HepG2 (cell line): ENCODE measurements around the gene SEMA3F. TPM values are rescaled to one million over a fixed set of nuclear protein-coding genes. Genes with fewer than 3 reads are reported as not detected.
A peak's percentile ranks its signal among the peaks of the same experiment; 100 is the strongest.

Experiments
- BHLHE40 ChIP-seq: IDR thresholded peaks from 2 replicates; pipeline ENCODE4 v1.6.1; 2011; ENCODE audit warnings: low read length, improper control_type of control experiment
- CEBPZ ChIP-seq: IDR thresholded peaks from 2 replicates; pipeline ENCODE4 v1.6.1; 2012; ENCODE audit warnings: low read length, improper control_type of control experiment
- CSRNP1 ChIP-seq: sonication (generic); formaldehyde crosslinking; IDR thresholded peaks from 2 replicates; pipeline ENCODE4 v1.8.1; 2023; ENCODE audit warnings: mild to moderate bottlenecking, missing genetic modification reagents
- DNMT1 ChIP-seq: sonication (generic); formaldehyde crosslinking; IDR thresholded peaks from 2 replicates; pipeline ENCODE4 v1.5.1; 2020; ENCODE audit warnings: mild to moderate bottlenecking, missing genetic modification reagents
- HDAC2 ChIP-seq: sonication (generic); formaldehyde crosslinking; IDR thresholded peaks from 2 replicates; pipeline ENCODE4 v1.4.0; 2020; ENCODE audit warnings: missing genetic modification reagents
- HHEX ChIP-seq: IDR thresholded peaks from 2 replicates; pipeline ENCODE4 v1.6.1; 2016; ENCODE audit warnings: control low read depth
- IRF1 ChIP-seq: sonication (generic); formaldehyde crosslinking; IDR thresholded peaks from 2 replicates; pipeline ENCODE4 v1.4.0; 2020; ENCODE audit warnings: low read depth, mild to moderate bottlenecking, missing genetic modification reagents
- LCORL ChIP-seq, 2 experiments: fragments of 450-650 bp in 1 of 2; sonication (generic) in 1 of 2; formaldehyde crosslinking in 1 of 2; IDR thresholded peaks; 2 replicates each; pipeline versions ENCODE4 v1.5.0 to v1.6.1; 2017 to 2020; ENCODE audit warnings: antibody characterized with exemption in 1 of 2, missing genetic modification reagents in 1 of 2
- MAFK ChIP-seq, 2 experiments: IDR thresholded peaks in 1 of 2; conservative IDR thresholded peaks in 1 of 2; 2 replicates each; pipeline ENCODE4 v1.6.1; 2011; ENCODE audit warnings: improper control_type of control experiment in 2 of 2, low read length in 2 of 2
- NR0B2 ChIP-seq: sonication (generic); formaldehyde crosslinking; IDR thresholded peaks from 2 replicates; pipeline ENCODE4 v1.4.0; 2020; ENCODE audit warnings: mild to moderate bottlenecking, missing genetic modification reagents
- PAF1 ChIP-seq: IDR thresholded peaks from 2 replicates; pipeline ENCODE4 v1.6.1; 2016; ENCODE audit warnings: missing genetic modification reagents, missing compliant biosample characterization
- PCBP1 ChIP-seq: fragments of 200-400 bp; formaldehyde crosslinking; IDR thresholded peaks from 2 replicates; pipeline ENCODE4 v1.6.1; 2017; ENCODE audit warnings: mild to moderate bottlenecking, low read depth, low read length, borderline replicate concordance
- RBAK ChIP-seq: sonication (generic); formaldehyde crosslinking; IDR thresholded peaks from 2 replicates; pipeline ENCODE4 v1.5.1; 2020; ENCODE audit warnings: mild to moderate bottlenecking, missing genetic modification reagents
- RELA ChIP-seq: sonication (generic); formaldehyde crosslinking; IDR thresholded peaks from 2 replicates; pipeline ENCODE4 v1.4.0; 2020; ENCODE audit warnings: missing genetic modification reagents
- TAF15 ChIP-seq: fragments of 200-400 bp; formaldehyde crosslinking; IDR thresholded peaks from one replicate; pipeline ENCODE4 v1.6.1; 2018; ENCODE audit warnings: mild to moderate bottlenecking, low read depth, low read length; ENCODE audit not compliant: poor library complexity, severe bottlenecking
- TBL1XR1 ChIP-seq: fragments of 150-350 bp; IDR thresholded peaks from 2 replicates; pipeline ENCODE4 v1.6.1; 2014; ENCODE audit warnings: borderline replicate concordance, low read length; ENCODE audit not compliant: partially characterized antibody
- TEAD2 ChIP-seq: sonication (generic); formaldehyde crosslinking; IDR thresholded peaks from 2 replicates; pipeline ENCODE4 v1.9.0; 2021; ENCODE audit warnings: missing genetic modification reagents
- YY1 ChIP-seq: IDR thresholded peaks from 2 replicates; pipeline ENCODE4 v1.6.1; 2011; ENCODE audit warnings: low read length, low read depth, moderate library complexity, mild to moderate bottlenecking; ENCODE audit not compliant: insufficient read depth, insufficient replicate concordance
- ZNF253 ChIP-seq: sonication (generic); formaldehyde crosslinking; IDR thresholded peaks from 2 replicates; pipeline ENCODE4 v1.8.0; 2022; ENCODE audit warnings: mild to moderate bottlenecking, missing genetic modification reagents, borderline replicate concordance
- ZNF264 ChIP-seq: sonication (generic); formaldehyde crosslinking; IDR thresholded peaks from 2 replicates; pipeline ENCODE4 v1.4.0; 2020; ENCODE audit warnings: missing genetic modification reagents
- ZNF484 ChIP-seq: sonication (generic); formaldehyde crosslinking; IDR thresholded peaks from 2 replicates; pipeline ENCODE4 v1.5.1; 2020; ENCODE audit warnings: mild to moderate bottlenecking, low read depth, missing genetic modification reagents, borderline replicate concordance
- ZNF530 ChIP-seq: sonication (generic); formaldehyde crosslinking; IDR thresholded peaks from 2 replicates; pipeline ENCODE4 v1.5.0; 2020; ENCODE audit warnings: low read depth, mild to moderate bottlenecking, missing genetic modification reagents
- ZNF766 ChIP-seq: sonication (generic); formaldehyde crosslinking; IDR thresholded peaks from 2 replicates; pipeline ENCODE4 v1.5.0; 2020; ENCODE audit warnings: missing genetic modification reagents, borderline replicate concordance
- ZNF776 ChIP-seq: sonication (generic); formaldehyde crosslinking; IDR thresholded peaks from 2 replicates; pipeline ENCODE4 v1.4.0; 2020; ENCODE audit warnings: mild to moderate bottlenecking, missing genetic modification reagents
- polyA plus RNA-seq, 8 experiments: library from polyadenylated mRNA; depleted of rRNA in 3 of 8; stranded (reverse) in 7 of 8; unstranded in 1 of 8; fragments of >200 nt; fragmentation: Illumina TruSeq in 4 of 8; extraction: Trizol in 4 of 8; gene quantifications; 2 replicates each; pipeline versions ENCODE4 v1.2.1 to v1.2.3, GENCODE V29; 2011 to 2016; ENCODE audit warnings: low read depth in 4 of 8, missing spikeins in 1 of 8, mixed read lengths in 1 of 8; ENCODE audit not compliant: insufficient read depth in 1 of 8
- total RNA-seq, 5 experiments: library from RNA; depleted of rRNA; stranded (reverse); fragments of >200 nt; fragmentation: Illumina TruSeq; extraction: Trizol; gene quantifications; 2 replicates each; pipeline ENCODE4 v1.2.3, GENCODE V29; 2016; ENCODE audit warnings: low read depth in 1 of 5

Gene SEMA3F
- total and polyA plus RNA-seq, 2 of the 13 experiments (the other 11 are each of a cell fraction or from before 2014, with no cell fraction given): 7.6 to 17.2 TPM

GRCh38 chr3:50194128-50194902 is 39.2 kb downstream of the SEMA3F start (continued):
- TF ChIP-seq CEBPZ (no peak), PAF1 (CRISPR knock-in tag) (no peak), HHEX (CRISPR knock-in tag) (no peak), ZNF264 (CRISPR knock-in tag) (no peak), RELA (CRISPR knock-in tag) (no peak), CSRNP1 (CRISPR knock-in tag) (no peak), TEAD2 (no peak), HDAC2 (peak; percentile 69; the same call in 1 of the 2 replicates), LCORL (IDR thresholded peaks at IDR 0.05) (no peak), LCORL (CRISPR knock-in tag; IDR thresholded peaks at IDR 0.05) (no peak; the same call in 1 of the 2 replicates), ZNF776 (CRISPR knock-in tag) (no peak; the same call in 1 of the 2 replicates), ZNF484 (CRISPR knock-in tag) (no peak), NR0B2 (CRISPR knock-in tag) (no peak; the same call in 1 of the 2 replicates), ZNF530 (CRISPR knock-in tag) (no peak), MAFK (conservative IDR thresholded peaks at IDR 0.05 in 1 of 2, IDR thresholded peaks at IDR 0.05 in 1 of 2; ENCODE audit: low read length in 2 of 2) (no peak), IRF1 (no peak), YY1 (peak; percentile 29), ZNF253 (no peak), TAF15 (peak; percentile 41), BHLHE40 (peak; percentile 39; the same call in 1 of the 2 replicates), TBL1XR1 (no peak), DNMT1 (CRISPR knock-in tag) (no peak), PCBP1 (no peak), RBAK (CRISPR knock-in tag) (no peak), ZNF766 (CRISPR knock-in tag) (no peak)
